ENCODE measurements around the gene CLK2. TPM values are rescaled to one million over a fixed set of nuclear protein-coding genes. Genes with fewer than 3 reads are reported as not detected.

The CLK2 gene
- total RNA-seq, 1 donor from 2014 or later = 43.7 TPM

DNA sequence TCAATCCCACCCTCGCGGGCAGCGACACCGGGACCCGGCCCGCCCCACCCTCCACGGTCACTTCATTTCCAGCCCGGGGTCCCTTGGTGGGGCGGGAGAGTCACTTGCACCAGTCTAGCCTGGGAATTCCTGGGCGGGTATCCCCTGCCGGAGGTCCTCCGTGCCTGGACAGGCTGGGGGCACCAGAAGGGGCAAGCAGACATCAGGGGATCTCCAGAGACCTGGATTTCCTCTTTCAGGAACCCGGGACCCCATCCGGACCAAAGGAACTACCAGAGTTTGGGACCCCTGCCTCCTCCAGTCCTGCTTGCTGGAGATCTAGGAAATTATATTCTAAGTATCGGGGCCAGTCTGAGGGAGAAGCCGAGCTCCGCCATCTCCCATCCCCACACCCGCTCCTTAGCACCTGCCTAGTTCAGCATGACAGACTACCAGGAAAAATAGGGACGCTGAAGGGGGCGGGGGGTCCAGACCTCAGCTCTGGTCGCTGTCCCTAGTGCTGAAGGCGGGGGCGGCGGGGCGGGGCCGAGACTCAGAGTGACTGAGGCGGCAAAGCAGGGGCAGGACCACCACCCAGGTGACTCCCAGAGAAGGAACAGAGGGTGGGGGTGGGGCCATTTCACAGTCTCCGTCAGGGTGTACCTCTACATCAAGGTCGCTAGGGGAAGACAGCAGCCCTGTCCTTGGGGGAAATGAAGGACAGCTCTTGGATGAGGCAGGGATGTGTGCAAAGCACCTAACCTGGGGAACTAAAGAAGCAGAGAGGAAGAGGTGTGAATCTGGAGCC is 4.8 kb upstream of the CLK2 start:
- peak overlapping the region; percentile 84 for H3K4me3 ChIP-seq (ENCODE audit: low read depth, low read length)
- peak; percentile 46 for TF ChIP-seq CTCF (conservative IDR thresholded peaks at IDR 0.05; ENCODE audit: low read depth, low read length)
- DNase-seq (ENCODE audit: low read depth) = no peak

DNA sequence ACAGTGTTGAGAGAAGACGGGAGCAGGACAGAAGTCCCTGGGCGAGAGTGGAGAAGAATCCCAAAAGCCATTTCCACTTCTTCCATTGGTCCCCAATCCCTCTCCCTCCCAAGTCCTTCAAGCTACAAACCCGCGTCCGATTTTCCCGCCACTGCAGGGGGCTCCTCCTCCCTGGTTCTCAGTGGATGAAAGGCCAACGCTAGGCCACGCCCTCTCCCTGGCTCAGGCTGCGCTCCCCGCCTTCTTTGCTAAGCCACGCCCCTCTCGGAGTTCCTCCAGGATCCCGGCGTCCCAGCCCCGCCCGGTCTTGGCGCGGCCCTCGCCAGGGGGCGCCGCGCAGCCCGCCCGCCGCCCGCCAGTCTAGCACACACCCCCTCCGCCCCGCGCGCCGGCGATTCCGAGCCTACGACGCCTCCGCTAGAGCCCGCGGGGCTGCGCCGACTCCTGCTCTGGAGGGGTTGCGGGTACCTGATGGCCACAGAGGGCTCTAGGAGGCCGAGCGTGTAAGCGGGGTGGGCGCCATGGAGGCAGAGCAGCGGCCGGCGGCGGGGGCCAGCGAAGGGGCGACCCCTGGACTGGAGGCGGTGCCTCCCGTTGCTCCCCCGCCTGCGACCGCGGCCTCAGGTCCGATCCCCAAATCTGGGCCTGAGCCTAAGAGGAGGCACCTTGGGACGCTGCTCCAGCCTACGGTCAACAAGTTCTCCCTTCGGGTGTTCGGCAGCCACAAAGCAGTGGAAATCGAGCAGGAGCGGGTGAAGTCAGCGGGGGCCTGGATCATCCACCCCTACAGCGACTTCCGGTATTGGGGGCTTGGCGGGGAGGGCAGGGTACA is 4.0 kb upstream of the CLK2 start, which contains the start of gene HCN3:
HCN3 (plus strand) TSS at position 394 of the 832 bp plus-strand sequence; CDS start at position 522, 128 bp downstream.
- peak within 1 kb of the TSS; percentile 84 for H3K4me3 ChIP-seq (ENCODE audit: low read depth, low read length)
- no peak for DNase-seq (ENCODE audit: low read depth)
- peak; percentile 58 for TF ChIP-seq CTCF (conservative IDR thresholded peaks at IDR 0.05; ENCODE audit: low read depth, low read length)

DNA sequence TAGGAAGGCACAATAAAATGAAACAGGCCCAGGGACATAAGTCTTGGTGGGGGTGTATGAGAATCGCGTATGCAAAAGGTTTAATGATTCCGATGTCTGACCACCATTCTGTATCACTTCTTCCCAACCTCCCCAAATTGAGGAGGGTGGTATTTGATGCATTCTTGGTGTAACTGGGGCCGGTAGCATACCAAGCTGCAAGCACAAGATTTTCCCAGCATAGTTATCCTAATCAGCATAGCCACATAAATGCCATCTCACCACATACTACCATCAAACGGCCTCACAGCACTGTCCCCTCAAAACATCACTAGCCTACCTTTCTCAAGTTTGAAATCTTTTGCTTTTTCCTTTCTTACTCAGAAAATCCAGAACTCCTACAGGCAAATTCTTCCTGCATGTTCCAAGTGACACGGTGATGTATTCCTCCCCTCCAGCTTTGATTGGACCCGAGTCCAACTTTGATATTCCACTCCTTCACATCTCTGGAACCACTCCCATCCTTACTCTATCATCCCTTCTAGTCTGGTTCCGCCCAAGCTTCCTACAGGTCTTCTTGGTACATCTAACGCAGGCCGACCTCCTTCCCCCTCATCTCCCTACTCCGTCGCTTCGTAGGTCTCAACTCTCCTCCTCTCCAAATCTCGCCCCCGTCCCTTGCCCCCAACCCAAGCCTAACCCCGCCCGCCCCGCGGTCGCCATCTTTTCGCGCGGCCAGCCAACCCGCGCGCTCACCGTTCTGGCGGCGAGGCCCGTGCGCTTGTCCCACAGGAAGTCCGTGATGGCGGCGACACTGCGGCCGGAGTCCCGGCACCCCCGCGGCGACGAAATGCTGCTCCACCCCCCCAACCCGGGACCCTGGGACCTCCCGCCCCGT is 600 bp downstream of the CLK2 start:
- DNase-seq (ENCODE audit: low read depth) = no peak
- peak overlapping the region; percentile 59 for H3K4me3 ChIP-seq (ENCODE audit: low read depth, low read length)
- no peak for TF ChIP-seq CTCF (conservative IDR thresholded peaks at IDR 0.05; ENCODE audit: low read depth, low read length)

DNA sequence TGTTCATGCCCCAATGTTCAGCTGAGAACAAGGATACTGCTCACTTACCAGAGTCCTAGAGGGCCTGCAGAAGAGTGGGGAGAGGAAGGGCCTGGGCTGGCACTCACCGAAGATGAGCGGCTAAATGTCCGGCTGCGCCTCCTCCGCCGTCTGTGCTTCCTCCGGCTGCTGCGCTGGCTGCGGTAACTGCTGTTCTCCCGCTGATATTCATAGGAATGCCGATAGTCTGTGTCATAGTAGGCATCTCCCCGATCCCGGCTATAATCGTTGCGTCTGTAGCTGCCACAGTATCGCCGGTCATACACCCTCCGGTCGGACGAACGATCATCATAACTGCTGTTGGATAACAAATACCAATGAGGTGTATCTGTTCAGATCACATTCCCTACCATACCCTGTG is 3.9 kb downstream of the CLK2 start:
- no peak for DNase-seq (ENCODE audit: low read depth)
- TF ChIP-seq CTCF (conservative IDR thresholded peaks at IDR 0.05; ENCODE audit: low read depth, low read length) = no peak
- H3K4me3 ChIP-seq (ENCODE audit: low read depth, low read length) = no peak overlapping the region

DNA sequence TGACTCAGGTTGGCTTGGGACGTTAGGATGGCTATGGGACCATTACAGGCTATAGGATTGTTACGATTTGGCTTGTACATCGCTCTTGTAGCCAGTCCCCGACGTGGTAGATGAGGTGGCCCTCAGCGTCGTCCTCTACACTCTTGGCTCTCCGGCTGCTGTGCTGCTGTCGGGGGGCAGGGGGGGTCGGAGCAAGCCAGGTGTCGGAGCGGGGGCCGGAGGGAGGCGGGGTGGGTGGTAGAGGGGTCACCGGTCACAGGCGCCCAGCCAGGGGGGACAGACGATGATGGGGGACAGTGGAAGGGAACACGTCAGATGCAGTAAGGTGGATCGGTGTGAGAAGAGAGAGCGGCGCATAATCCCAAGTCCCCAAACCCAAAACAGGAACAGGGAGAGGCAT is 4.7 kb downstream of the CLK2 start:
- no peak overlapping the region for H3K4me3 ChIP-seq (ENCODE audit: low read depth, low read length)

More for the DNA sequence above, 4.7 kb downstream of the CLK2 start:
- no peak for DNase-seq (ENCODE audit: low read depth)
- no peak for TF ChIP-seq CTCF (conservative IDR thresholded peaks at IDR 0.05; ENCODE audit: low read depth, low read length)

Measured in epithelial cell of proximal tubule (primary cell).